ENCODE measurements around the gene SLC9A5.

The SLC9A5 gene

DNA sequence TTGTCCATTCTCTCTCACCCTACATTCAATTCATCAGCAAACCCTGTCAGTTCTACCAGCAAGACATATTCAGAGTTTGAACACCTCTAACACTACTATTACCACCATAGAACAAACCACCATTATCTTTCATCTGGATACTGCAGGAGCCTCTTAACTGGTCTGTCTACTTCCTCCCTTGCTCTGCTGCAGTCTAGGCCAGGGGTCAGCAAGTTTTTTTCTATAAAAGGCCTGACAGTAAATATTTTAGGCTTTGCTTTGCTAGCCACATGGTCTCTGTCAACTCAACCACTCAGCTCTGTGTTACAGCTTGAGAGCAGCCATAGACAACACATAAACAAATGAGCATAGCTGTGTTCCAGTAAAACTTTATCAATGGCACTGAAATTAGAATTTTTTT is 63.9 kb downstream of the SLC9A5 start:
- no peak for DNase-seq

DNA sequence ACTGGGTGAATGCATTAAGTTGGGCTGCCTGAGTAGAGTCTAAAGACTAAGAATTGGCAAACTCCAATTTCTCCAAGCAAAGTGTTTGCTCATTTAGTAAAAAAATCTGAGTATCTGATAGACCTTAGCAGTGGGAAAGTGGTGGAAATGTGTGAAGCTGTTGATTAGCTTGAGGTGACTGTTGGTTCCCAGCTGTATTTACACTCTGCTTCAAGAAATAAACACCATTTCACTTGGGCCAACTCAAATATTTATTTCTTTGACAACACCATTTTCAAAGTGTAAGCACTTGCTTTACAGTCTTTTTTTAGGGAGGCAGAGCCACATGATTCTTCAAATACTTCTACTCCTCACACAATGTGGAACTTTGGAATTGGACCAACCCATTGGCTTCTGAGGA is 69.1 kb downstream of the SLC9A5 start:
- no peak for DNase-seq
